NCI-H2171 treated with DMSO at 0.1 percent for 48 hours (cell line): ENCODE measurements around the gene HLA-DPA1.
"Not testable (repeated sequence)": the region's sequence is repeated elsewhere in the genome, so short reads cannot be mapped to it uniquely, and the experiment has no call there.

Experiments
- DNase-seq: peaks from one replicate; lab custom pipeline; 2025; lab: John Stamatoyannopoulos, UW

The HLA-DPA1 gene

DNA sequence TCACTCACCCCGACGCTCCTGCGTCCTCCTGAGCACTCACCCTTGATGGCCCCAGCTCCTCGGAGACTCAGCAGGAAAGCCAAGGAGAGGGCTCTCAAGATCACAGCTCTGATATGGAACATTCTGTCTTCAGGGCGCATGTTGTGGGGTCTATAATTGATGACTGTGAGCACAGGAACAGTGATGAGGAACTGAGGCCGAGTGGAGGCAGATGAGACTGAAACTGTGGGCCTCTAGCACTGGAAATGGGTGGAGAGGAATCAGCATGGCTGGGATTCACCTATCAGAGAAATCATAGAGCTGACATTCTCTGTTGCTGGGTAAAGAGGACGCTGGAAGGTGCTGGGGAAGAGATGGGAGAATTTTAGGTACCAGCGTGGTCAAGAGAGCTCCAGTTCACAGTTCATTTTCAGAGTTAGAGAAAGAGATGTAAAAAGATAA is at the start of gene HLA-DPA1:
Gene HLA-DPA1 (minus strand): TSS at position 219 of the 441 bp plus-strand sequence.
- no peak for DNase-seq

DNA sequence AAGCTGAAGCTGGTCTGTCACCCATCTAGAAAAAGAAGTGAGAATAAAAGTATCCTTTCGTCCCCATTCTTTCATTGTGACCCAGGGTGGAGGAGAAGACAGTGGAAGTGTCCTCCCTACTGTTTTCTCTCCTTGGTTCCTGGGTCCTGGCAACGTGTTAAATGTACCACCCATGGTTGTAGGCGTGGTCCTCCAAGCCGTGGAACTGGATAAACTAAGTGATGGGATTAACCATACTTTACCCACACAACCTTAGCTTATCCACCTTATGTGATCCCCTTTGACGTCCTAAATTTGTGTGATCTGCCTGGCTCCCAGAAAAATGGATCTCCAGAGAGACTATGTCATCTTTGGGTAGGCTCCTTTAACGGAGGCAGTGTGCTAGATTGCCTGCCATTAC is 49.7 kb upstream of the HLA-DPA1 start:
- no peak for DNase-seq

DNA sequence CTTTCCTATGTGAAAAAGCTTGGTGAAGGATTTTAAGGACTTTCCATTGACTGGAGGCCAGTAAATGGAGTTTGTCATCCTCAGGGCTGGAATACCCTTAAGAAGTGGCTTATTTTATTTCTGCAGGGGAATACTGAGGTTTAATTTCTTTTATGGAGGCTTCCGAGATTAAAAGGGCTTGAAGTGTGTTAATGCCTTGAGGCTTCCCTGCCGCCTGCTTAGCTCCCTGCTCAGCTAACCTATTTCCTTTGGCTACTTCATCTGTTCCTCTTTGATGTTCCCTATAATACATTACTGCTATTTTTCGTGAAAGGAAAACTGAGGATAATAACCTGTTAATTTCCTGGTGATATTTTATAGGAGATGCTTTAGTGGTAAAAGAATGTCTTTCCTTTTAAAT is 46.6 kb upstream of the HLA-DPA1 start:
- no peak for DNase-seq

DNA sequence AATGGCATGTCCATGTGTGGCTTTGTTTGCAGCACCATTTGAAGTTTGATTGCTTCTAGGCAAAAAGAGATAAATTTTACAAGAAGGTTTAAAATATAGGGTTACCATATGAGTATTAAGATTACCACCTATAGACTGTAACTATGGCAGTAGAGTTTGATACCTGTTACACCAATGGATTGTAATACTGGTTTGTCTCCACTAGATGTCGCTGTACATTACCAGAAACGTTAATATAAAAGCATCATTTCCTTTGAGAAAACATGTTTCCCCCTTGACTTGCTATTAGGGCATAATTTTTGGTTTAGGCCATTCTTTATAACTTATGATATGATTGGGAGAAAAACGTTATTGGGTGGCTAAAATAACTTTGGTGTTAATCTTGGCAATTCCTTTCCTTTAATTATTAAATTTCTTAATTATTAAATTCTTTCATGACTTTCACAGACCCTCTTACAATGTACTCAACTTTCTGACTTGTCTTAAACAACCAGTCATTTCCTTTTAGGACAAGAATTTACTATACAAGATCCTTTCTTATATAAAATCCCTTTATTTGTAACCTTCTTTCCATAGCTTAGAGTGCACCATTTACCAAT is 45.2 kb upstream of the HLA-DPA1 start:
- DNase-seq = peak; percentile 62

DNA sequence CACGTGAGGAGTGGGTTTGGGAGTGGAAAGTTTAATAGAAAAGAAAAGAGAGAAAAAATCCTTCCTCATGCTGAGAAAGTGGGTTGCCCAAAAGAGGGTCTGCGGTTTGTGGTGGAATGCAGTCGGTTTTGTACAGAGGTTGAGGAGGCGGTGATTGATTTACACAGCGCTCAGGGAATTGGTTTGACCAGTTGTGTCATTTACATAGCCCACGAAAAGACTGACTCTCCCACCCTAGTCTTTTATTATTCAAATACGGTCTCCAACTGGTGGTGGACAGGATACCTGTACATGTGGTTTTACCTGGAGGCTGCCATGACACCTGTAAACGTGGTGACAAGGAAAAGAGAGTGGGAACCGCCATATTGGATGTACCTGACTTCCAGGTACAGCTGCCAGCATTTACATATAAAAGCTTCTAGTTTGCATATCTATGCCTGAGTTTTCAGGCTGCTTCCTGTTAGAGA is 44.4 kb upstream of the HLA-DPA1 start:
- DNase-seq = no peak

DNA sequence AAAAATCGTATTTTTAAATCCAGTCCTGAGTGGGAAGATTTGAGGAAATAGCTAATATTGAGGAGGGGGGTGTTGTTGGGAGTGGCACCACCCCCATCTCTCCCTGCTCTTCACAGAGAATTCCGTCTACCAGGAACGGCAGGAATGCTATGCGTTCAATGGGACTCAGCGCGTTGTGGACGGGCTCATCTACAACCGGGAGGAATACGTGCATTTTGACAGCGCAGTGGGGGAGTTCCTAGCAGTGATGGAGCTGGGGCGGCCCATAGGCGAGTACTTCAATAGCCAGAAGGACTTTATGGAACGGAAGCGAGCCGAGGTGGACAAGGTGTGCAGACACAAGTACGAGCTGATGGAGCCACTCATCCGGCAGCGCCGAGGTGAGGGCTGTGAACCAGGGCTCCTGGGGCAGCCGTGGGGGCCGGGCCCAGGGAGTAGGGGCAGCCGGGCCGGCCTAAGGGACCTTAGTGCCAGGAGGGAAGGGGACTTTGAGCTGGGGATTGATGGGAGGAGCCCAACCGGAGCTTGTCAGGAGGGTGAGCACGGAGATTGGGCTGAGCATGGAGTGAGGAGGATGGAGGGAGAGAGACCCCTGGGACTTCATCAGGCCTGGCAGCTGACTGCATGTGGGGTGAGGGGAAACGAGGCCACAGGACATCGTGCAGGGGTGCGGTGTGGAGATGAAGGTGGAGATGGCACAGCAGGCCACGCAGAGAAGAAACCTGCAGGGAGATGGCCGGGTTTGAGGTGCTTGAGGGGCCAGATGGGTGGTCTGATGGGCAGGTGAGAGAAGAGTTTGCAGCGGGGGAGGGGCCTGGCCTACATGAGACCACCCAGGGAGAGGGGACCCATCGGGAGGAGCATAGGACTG is 43.6 kb upstream of the HLA-DPA1 start:
- DNase-seq = no peak

DNA sequence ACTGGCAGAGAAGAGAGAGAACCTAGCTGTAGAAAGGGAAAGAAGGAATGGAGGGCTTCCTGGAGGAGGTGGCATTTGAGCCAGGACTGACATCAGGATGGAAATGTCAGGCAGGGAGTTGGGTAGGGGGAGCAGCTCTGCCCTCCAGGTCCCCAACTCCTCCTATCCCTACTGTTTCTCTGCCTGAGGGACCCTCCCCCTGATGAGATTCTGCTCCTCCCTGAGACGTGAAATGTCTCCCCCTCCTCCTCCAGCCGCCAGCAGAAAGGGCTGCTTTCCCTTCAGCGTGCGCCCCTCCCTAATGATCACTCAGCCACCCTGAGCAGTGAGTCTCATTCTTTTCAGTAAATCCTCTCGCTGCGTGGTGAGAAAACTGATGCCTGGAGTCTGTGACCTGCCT is 43.0 kb upstream of the HLA-DPA1 start:
- DNase-seq = no peak

DNA sequence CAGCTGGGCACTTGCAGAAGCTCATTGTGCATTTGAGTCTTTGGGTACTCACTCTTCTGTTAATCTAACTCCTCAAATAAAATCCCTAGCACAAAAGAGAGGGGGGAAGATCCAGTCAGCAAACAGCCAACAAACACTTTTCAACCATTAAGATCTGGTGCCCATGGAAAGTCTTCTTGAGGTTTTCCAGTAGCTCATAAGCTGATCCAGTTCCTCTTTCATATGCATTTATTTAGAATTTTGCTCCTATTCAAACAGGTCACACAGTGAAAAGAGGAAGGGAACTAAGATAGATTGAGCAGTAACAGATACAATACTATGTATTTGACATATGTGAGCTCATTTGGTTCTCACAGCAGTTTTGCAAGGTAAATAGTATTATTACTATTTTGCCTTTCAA is 41.0 kb upstream of the HLA-DPA1 start:
- no peak for DNase-seq

DNA sequence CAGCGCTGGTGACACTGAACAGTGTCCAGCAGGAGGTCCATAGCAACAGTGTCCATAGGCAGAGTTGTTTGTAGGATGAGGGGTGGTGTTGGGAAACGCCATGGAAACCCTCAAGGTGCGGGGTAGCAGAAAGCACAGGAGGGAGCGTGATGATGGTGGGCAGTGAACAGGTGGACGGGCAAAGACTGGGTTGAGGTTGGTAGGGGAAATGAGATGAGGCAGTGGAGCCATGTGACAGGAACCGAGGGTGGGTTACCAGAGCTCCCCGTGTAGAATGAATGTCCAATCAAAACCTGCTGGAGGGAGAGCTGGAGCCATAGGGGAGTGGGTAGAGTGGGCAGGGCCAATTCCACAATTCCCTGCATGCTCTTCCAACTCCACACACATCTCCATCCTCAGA is 40.3 kb upstream of the HLA-DPA1 start:
- no peak for DNase-seq

DNA sequence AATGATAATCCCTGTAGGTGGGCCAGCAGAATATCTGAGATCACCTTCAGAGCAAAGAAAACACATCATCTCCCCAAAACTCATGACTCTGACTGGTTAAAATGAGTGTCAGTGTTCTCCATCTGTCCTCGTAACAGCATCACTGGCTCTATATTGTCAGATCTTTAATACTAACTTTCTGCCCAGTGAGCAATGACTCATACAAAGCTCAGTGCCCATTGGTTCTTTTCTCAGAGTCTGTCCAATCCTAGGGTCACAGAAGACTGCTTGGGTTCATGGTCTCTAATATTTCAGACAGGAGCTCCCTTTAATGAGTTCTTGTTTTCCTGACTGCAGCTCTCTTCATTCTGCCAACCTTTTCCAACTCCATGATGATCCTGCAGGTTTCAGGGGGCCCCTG is 38.7 kb upstream of the HLA-DPA1 start:
- DNase-seq = no peak

DNA sequence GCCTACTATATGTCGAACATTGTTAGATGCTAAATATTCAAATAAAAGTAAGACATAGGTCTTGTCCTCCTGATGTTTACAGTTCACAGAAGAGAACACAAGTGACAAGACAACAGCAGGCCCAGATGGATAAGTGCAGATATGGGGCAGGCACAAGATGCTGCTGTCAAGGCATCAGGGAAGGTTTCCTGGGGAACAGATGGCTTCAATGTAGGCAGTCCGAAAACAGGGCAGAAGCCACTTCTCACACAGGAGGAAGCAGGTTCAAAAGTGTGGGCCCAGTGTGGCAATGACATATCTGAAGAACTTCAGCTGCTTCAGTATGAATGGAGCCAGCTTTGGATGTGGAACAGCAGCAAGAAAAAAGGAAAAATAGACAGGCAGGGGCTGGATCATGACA is 34.9 kb upstream of the HLA-DPA1 start:
- DNase-seq = no peak

DNA sequence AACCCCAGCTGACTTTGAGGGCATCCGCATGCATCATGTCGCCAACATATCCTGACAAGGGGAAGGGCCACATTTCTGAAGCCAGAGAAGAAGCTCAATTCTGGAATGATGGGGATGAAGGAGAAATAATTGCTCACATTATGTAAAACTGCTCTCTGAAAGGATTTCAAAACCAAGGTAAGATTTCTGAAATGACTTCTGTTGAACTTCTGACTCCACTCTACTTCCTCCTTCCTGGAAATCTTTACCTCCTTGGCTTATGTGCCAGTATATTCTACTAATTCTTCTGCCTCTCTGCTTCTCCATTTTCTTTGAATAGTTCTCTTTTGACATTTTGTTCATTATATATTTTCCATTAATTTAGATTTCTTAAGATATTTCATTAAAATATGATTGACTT is 34.2 kb upstream of the HLA-DPA1 start:
- DNase-seq = no peak

DNA sequence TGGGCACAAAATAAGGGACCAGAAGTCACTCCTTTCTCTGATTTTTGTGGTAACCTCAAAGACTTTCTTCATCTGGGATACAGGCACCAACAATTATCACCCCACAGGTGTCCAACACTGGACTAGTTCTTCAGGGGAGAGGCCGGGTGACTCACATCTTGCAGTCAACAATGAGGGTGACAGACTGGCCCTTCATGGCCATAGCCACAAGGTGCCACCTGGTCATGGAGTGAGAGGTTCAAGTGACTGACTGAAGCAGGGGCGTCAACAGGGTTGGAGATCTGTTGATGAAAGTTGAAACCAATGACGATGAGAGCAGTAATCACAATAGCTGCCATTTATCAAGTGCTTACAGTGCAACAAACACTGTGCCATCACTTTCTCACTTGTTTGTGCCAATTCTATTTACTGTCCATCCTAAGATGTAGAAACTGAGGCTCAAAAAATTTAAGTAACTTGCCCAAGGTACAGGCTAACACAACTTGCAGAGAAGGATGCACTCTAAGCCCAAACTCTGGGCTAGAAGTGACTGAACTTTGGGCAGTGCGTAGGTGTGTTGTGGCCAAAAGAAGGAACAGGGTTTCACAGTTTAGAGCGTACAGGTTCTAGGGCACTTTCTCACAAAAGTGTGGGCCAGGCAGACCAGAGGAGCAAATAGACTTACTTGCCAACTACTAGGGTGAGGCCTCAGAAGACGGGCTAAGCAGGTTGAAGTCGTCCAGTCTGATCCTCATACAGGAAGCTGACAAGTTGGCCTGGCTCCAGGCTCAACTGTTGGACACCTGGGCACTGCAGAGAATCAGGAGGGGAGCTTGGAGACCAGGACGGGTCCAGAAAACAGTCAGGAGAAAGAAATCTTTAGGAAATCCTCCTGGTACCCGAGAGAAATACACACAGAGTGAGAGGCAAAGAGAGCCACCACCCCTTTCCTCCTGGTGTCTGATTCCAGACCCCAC is 32.7 kb upstream of the HLA-DPA1 start:
- no peak for DNase-seq

DNA sequence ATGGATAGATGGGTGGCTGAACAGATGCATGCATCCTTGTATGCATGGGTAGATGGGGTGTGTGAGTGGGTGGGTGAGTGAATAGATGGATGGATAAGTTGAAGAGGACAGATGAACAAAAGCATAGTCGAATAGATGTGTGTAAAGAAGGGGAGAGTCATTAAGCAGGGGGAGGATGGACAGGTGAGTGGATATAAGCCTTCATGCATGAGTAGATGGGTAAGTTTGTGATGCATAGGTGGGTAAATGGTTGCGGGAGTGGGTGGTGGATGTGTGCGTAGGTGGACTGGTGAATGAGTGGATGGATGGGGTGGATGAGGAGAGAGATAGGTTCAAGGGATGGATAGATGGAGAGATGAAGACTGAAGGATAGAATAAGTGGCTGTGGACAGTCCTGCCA is 31.9 kb upstream of the HLA-DPA1 start:
- DNase-seq = no peak

DNA sequence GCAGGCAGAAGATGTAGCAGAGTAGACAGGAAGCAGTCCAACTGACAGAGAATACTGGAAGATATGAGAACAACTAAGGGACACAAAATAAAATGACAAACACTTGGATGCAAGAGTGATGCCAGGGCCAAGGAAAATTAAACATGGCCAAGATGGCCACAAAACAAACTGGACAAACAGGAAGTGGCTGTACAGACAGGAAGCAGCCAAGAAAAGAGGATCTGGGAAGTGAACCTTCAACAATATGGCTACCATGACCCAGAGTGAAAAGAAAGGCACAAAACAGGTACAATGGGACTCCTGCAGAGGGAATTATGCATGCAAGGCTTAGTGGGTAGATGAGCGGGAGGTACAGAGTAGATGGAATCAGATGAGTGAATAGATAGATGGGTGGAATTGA is 31.4 kb upstream of the HLA-DPA1 start:
- no peak for DNase-seq

DNA sequence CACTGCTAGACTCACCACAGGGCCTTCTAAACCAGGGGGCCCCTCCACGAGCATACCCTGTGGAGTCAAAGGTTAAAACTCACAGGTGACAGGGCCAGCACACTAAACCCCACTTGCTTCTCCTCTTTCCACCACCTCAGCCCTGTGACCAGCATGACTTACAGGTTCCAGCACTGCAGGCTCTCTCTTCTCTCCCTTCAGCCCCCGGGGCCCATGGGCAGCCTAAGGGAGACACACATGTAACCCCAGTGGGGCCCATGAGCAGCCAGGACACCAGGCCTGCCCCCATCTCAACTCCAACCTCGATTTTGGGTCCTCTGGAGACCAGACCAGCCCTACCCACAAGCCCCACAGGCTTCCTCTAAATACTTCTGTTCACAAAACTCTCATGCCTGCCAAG is 30.3 kb upstream of the HLA-DPA1 start:
- DNase-seq = no peak

DNA sequence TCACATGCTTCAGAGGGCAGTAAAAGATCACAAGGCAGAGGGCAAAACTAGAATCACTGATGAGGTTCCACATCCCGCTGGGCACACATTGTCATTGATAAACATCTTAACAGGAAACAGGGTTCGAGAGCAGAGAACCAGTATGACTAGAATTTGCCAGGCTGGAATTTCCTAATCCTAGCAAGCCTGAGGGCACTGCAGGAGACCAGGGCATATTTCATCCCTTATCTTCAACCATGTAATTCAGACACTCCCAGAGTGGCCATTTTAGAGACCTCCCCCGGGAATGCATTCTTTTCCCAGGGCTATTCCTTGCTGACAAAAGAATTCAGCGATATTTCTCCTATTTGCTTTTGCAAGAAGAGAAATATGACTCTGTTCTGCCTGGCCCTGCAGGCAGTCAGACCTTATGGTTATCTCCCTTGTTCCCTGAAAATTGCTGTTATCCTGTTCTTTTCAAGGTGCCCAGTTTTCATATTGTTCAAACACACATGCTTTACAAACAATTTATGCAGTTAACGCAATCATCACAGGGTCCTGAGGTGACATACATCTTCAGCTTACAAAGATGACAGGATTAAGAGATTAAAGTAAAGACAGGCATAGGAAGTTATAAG is 27.8 kb upstream of the HLA-DPA1 start:
- not testable (repeated sequence) for DNase-seq

DNA sequence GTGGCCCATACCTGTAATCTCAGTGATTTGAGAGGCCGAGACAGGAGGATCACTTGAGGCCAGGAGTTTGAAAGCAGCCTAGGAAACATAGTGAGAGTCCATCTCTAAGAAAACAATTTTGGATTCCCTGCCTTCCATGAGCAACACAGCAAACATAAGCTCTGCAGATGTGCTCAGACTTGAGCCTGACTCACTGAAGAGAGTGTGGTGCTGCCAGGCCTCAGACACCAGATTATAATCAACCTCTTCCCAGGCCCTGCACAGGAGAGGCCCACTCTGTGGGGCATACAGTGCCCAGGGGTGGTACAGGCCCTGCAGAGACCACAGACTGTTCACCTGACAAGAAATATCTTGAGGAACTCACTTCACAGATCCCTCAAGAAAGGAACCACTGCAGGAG is 22.2 kb upstream of the HLA-DPA1 start:
- no peak for DNase-seq

DNA sequence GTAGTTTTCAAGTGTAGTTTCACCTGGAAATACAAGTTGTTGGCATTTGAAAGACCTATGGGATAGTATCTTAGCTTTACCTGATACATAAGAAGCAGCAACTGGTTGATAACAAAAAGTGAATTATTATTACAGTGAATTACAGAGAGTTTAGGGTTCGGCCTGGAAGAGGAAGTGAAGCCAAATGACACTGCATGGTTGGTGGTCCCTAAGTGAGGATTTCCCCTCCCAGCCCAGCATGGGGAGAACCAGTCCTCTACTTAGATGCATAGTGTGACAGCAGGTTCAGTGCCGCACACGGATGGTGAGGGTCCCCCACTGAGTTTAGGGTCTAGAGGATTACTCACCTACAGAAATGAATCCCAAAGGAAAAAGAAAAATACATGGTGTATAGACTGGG is 20.4 kb upstream of the HLA-DPA1 start:
- no peak for DNase-seq

DNA sequence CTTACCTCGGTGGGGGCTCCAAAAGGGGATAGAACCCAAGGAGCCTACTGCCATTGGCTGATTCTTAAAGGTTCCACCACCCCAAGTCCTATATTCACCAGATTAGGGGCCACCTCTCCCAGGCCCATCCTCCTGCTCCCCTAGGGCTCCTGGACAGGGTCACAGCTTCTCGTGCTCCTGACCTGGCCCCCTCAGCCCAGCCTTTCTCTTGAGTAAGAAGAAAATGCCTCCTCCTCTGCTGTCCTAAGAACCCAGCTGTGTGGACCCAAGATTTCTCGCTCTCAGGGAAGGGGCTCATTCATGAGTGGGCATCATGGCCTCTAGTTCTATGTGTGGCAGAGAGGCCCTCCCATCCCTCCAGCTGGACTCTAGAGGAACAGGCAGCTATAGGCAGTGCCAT is 18.9 kb upstream of the HLA-DPA1 start:
- no peak for DNase-seq

DNA sequence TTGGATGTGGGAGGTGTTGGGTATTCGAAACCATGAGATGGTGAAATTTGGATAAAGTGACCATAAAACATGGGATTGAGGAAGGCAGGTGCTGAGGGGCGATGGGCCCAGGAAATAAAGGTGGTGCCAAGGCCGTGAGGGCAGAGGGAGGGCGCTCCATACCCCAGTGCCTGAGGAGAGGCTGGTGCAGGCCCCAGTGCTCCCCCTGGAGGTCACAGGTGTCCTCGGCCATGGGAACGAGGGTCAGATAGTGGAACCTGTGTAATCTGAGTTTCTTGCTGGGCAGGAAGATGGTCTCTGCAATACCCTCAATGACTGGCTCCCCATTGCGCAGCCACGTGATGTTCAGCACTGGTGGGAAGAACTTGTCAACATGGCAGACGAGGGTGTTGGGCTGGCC is 18.5 kb upstream of the HLA-DPA1 start:
- no peak for DNase-seq
